ENCODE measurements around the gene PLA2G4E.

DNA sequence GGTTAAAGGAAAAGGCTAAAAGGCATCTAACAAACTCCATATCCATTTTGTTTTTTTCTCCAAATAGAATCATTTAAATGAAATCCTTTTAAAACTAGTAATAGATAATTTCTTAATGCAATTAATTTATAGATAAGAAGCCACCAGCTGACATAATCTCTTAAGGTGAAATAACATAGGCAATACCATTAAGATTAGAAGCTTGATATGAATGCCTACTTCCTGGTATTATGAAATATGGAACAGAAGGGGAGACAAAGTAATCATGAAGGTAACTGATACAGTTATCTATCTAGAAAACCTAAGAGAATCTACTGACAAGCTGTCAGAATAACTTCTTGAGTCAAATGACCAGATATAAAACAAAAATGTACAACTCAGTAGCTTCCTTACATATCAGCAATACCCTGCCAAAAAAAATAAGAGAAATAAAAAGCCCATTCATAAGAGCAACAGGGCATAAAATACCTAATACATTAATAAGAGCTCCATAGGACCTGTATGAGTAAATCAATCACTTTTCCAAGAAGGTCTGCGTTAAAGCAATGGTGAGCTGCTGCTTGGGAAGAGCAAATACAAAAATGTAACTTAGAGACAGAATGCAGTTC lies 59.1 kb downstream of the PLA2G4E start:
- TF ChIP-seq POLR2A (IDR thresholded peaks at IDR 0.05) (no peak), EP300 (IDR thresholded peaks at IDR 0.05) (no peak)
